ENCODE data around the gene CHRNA1. TPM values are rescaled to one million over a fixed set of nuclear protein-coding genes. Genes with fewer than 3 reads are reported as not detected.

The CHRNA1 gene
- total RNA-seq, 2 experiments from 2014 or later = not detected

DNA sequence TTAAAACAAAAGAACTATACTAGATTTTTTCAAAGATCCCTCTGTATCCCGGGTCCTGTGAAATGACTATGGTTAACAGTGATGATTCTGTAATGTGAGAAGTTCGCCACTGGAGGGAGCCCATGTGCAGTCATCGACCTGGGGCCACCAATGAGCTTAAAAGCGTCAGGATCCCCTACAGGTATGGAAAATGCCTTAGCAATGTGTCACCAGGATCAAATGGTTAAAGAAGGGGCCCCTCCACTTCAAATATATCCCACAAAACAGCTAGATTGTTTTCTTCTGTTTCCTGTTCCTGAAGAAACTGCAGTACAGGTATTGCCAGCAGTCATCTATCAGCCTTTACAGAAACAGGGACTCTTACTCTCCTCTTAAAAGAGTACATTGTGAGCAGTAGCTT is 15.3 kb downstream of the CHRNA1 start:
- no peak overlapping the region for H3K4me3 Mint-ChIP-seq
- ChIA-PET POLR2A (no interaction called here), CTCF (interaction anchor here (0.6 to 2.6 kb wide), 17 partner anchors 12 to 435 kb away, joined by 3 to 11 read pairs (median 4); partner anchors contain the start of gene CHRNA1)
- peaks cover 6% of the 10 kb centered on the region for H3K27me3 Mint-ChIP-seq
- DNase-seq = peak; percentile 80
- peaks cover 35% of the 10 kb centered on the region for H3K4me1 Mint-ChIP-seq
- no peaks in the 10 kb centered on the region for H3K9me3 Mint-ChIP-seq
- H3K36me3 Mint-ChIP-seq (ENCODE audit: low read depth) = no peaks in the 10 kb centered on the region
- H3K27ac Mint-ChIP-seq = no peak overlapping the region

GRCh38 chr2:174745142-174745541 is 19.1 kb downstream of the CHRNA1 start:
- H3K4me1 Mint-ChIP-seq = peaks cover 7% of the 10 kb centered on the region
- H3K9me3 Mint-ChIP-seq = no peaks in the 10 kb centered on the region
- DNase-seq = no peak
- ChIA-PET CTCF (interaction anchor here (0.6 to 1.3 kb wide), 3 partner anchors 14 to 441 kb away, joined by 3 read pairs; no protein-coding TSS in a partner anchor), POLR2A (no interaction called here)
- H3K36me3 Mint-ChIP-seq (ENCODE audit: low read depth) = no peaks in the 10 kb centered on the region
- H3K27ac Mint-ChIP-seq = no peak overlapping the region
- H3K27me3 Mint-ChIP-seq = peaks cover 6% of the 10 kb centered on the region
- H3K4me3 Mint-ChIP-seq = no peak overlapping the region

- H3K27me3 Mint-ChIP-seq = peaks cover 4% of the 10 kb centered on the region
- no peaks in the 10 kb centered on the region for H3K9me3 Mint-ChIP-seq
- POLR2A ChIA-PET = no interaction called here
- CTCF ChIA-PET = interaction anchor here (1.3 kb wide), 1 partner anchor 47 kb away, joined by 3 read pairs; no protein-coding TSS in a partner anchor
- no peak overlapping the region for H3K4me3 Mint-ChIP-seq
- peaks cover 2% of the 10 kb centered on the region for H3K4me1 Mint-ChIP-seq
- H3K27ac Mint-ChIP-seq = no peak overlapping the region
- DNase-seq = no peak
- H3K36me3 Mint-ChIP-seq (ENCODE audit: low read depth) = no peaks in the 10 kb centered on the region
Observed at GRCh38 chr2:174744111-174744510, 20.2 kb downstream of the CHRNA1 start.

- Mint-ChIP-seq H3K4me1 (no peaks in the 10 kb centered on the region), H3K4me3 (no peak overlapping the region), H3K36me3 (ENCODE audit: low read depth) (no peaks in the 10 kb centered on the region), H3K9me3 (no peaks in the 10 kb centered on the region), H3K27ac (no peak overlapping the region), H3K27me3 (peaks cover 6% of the 10 kb centered on the region)
- POLR2A ChIA-PET = no interaction called here
- CTCF ChIA-PET = interaction anchor here (2.0 kb wide), 1 partner anchor 13 kb away, joined by 9 read pairs; no protein-coding TSS in a partner anchor
- no peak for DNase-seq
Observed at GRCh38 chr2:174740721-174741120, 23.6 kb downstream of the CHRNA1 start.

- DNase-seq = no peak
- Mint-ChIP-seq H3K9me3 (no peaks in the 10 kb centered on the region), H3K27ac (no peak overlapping the region), H3K36me3 (ENCODE audit: low read depth) (no peaks in the 10 kb centered on the region), H3K4me3 (no peak overlapping the region), H3K4me1 (no peaks in the 10 kb centered on the region), H3K27me3 (peaks cover 15% of the 10 kb centered on the region)
- POLR2A ChIA-PET = no interaction called here
- CTCF ChIA-PET = interaction anchor here (0.5 to 1.2 kb wide), 3 partner anchors 42 to 552 kb away, joined by 3 to 5 read pairs (median 4); no protein-coding TSS in a partner anchor
Observed at GRCh38 chr2:174738841-174739240, 25.4 kb downstream of the CHRNA1 start.

DNA sequence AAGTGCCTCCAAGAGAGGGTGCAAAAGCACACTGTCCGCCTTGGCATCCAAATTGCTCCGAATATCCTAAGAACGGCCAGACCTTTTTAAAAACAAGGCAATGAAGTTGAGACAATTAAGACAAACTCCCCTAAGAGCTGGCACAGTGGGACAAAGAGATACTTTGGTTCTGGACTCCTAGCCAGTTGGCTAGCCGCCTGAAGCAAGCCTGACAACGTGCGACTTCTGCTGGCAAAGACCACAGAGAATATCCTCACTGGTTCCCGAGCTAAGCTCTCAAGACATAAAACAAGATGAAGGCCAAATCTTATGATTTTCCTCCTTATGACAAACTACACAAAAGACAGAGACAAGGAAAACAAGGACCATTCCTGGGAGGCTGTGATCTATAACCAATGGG is 32.7 kb downstream of the CHRNA1 start:
- Mint-ChIP-seq H3K4me1 (peaks cover 16% of the 10 kb centered on the region), H3K27me3 (peaks cover 39% of the 10 kb centered on the region), H3K4me3 (no peak overlapping the region), H3K9me3 (no peaks in the 10 kb centered on the region), H3K36me3 (ENCODE audit: low read depth) (no peaks in the 10 kb centered on the region), H3K27ac (no peak overlapping the region)
- DNase-seq = no peak
- POLR2A ChIA-PET = no interaction called here
- CTCF ChIA-PET = interaction anchor here (1.0 kb wide), 1 partner anchor 14 kb away, joined by 3 read pairs; no protein-coding TSS in a partner anchor

- Mint-ChIP-seq H3K27me3 (peaks cover 42% of the 10 kb centered on the region), H3K9me3 (no peaks in the 10 kb centered on the region), H3K27ac (no peak overlapping the region), H3K36me3 (ENCODE audit: low read depth) (no peaks in the 10 kb centered on the region), H3K4me3 (peak overlapping the region; percentile 74), H3K4me1 (peaks cover 25% of the 10 kb centered on the region)
- CTCF ChIA-PET = interaction anchor here (1.0 to 1.7 kb wide), 5 partner anchors 12 to 474 kb away, joined by 3 to 10 read pairs (median 3); no protein-coding TSS in a partner anchor
- POLR2A ChIA-PET = no interaction called here
- DNase-seq = no peak
Observed at GRCh38 chr2:174730698-174731018, 33.6 kb downstream of the CHRNA1 start.

DNA sequence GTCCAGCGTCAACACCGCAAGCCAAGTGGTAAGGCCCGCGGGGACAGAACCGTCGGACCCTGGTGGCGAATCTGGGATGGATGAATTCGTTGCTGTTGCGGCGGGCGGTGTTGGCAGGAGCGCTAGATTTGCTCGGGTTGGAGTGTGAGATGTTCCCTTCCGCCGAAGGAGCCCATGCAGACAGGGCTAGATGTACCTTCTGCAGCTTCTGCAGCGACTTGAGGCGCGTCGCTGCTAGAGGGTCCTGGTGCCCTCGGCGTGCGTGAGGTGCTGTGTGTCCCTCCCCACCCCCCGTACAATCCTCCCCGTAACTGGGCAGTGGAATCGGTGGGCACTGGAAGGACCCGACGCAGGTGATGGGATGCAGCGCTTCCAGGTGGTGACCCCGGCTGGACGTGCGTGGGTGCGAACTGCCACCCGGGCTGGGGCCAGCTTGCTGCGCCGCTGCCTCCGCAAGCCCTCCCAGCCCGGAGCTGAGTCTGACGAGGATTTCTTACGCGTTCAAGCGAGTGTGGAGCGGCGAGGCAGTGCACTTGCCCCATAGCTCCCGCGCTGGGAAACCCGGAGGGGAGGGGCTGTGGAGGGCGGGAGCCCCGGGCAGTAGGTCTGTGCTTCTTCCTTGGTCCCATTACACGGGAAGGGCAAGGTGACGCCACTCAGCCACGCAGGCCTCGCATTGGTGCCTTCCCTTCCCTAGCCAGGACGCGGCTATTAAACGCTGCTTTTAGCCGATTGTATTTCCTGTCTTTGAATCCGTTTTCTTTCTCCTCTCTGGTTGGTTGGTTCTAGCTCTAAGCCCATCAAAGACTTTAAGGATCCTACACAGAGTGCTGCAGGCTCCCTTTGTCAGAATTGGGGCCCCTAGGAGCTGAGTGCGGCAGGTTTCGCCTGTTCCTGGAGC is 34.2 kb downstream of the CHRNA1 start:
- H3K27me3 Mint-ChIP-seq = peaks cover 40% of the 10 kb centered on the region
- ChIA-PET POLR2A (no interaction called here), CTCF (interaction anchor here (1.0 to 1.7 kb wide), 5 partner anchors 12 to 474 kb away, joined by 3 to 10 read pairs (median 3); no protein-coding TSS in a partner anchor)
- peak overlapping the region; percentile 42 for H3K27ac Mint-ChIP-seq
- H3K4me1 Mint-ChIP-seq = peaks cover 26% of the 10 kb centered on the region
- H3K36me3 Mint-ChIP-seq (ENCODE audit: low read depth) = no peaks in the 10 kb centered on the region
- DNase-seq = peak; percentile 37
- H3K4me3 Mint-ChIP-seq = peak overlapping the region; percentile 74
- H3K9me3 Mint-ChIP-seq = no peaks in the 10 kb centered on the region

DNA sequence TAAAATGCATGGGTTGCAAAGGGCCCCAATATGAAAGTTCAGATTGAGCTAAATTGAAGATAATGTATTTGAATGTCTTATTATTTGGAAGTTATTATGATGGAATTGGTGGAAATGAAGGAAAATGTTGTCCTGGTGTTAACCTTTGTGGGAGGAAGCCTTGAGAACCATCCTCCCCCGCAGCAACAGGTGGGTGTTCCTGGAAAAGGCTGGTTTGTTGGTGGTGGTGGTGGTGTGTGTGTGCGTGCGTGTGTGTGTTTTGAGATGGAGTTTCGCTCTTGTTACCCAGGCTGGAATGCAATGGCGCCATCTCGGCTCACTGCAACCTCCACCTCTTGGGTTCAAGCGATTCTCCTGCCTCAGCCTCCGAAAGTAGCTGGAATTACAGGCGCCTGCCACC is 36.2 kb downstream of the CHRNA1 start:
- ChIA-PET POLR2A (no interaction called here), CTCF (interaction anchor here (1.3 kb wide), 1 partner anchor 9 kb away, joined by 3 read pairs; no protein-coding TSS in a partner anchor)
- peaks cover 32% of the 10 kb centered on the region for H3K27me3 Mint-ChIP-seq
- no peak overlapping the region for H3K27ac Mint-ChIP-seq
- H3K4me3 Mint-ChIP-seq = no peak overlapping the region
- no peaks in the 10 kb centered on the region for H3K9me3 Mint-ChIP-seq
- H3K4me1 Mint-ChIP-seq = peaks cover 26% of the 10 kb centered on the region
- H3K36me3 Mint-ChIP-seq (ENCODE audit: low read depth) = no peaks in the 10 kb centered on the region
- no peak for DNase-seq

- H3K27ac Mint-ChIP-seq = no peak overlapping the region
- peaks cover 26% of the 10 kb centered on the region for H3K4me1 Mint-ChIP-seq
- no peak for DNase-seq
- H3K4me3 Mint-ChIP-seq = no peak overlapping the region
- H3K36me3 Mint-ChIP-seq (ENCODE audit: low read depth) = no peaks in the 10 kb centered on the region
- POLR2A ChIA-PET = no interaction called here
- H3K9me3 Mint-ChIP-seq = no peaks in the 10 kb centered on the region
- CTCF ChIA-PET = interaction anchor here (0.8 kb wide), 2 partner anchors 15 to 23 kb away, joined by 3 read pairs; no protein-coding TSS in a partner anchor
- peaks cover 28% of the 10 kb centered on the region for H3K27me3 Mint-ChIP-seq
Observed at GRCh38 chr2:174726212-174726611, 38.1 kb downstream of the CHRNA1 start.

DNA sequence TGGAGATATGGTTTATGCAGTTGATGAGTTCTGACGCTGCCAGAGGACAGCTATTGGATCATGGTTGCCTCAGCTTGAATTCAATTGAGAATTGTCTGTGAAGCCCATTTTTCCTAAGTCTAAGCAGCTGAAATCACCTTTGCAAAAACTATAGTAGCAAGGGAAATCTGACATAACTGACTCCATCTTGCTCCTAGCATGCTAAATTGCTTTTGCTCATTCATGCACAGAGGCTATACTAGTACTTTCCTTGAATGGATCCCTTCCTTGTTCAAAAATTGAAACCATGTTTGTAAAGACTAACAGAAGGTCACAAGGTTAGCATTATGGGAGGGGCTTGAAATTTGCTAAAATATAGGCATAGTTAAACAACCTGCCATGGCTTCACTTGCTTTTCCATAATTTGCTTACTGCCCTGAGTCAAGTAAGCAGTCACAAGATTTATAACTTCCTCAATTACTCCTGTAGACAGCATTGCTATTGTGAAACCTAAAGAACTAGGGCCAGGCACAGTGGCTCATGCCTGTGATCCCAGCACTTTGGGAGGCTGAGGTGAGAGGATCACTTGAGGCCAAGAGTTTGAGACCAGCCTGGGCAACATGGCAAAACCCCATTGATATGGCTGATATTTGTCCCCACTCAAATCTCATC is 41.2 kb downstream of the CHRNA1 start:
- H3K27ac Mint-ChIP-seq = no peak overlapping the region
- DNase-seq = no peak
- peaks cover 10% of the 10 kb centered on the region for H3K27me3 Mint-ChIP-seq
- H3K9me3 Mint-ChIP-seq = no peaks in the 10 kb centered on the region
- peaks cover 22% of the 10 kb centered on the region for H3K4me1 Mint-ChIP-seq
- H3K4me3 Mint-ChIP-seq = no peak overlapping the region
- no peaks in the 10 kb centered on the region for H3K36me3 Mint-ChIP-seq (ENCODE audit: low read depth)
- ChIA-PET CTCF (interaction anchor here (1.0 to 1.8 kb wide), 2 partner anchors 26 kb away, joined by 4 to 6 read pairs; no protein-coding TSS in a partner anchor), POLR2A (no interaction called here)

GRCh38 chr2:174719016-174719415 is 45.3 kb downstream of the CHRNA1 start:
- Mint-ChIP-seq H3K36me3 (ENCODE audit: low read depth) (no peaks in the 10 kb centered on the region), H3K4me3 (no peak overlapping the region), H3K9me3 (no peaks in the 10 kb centered on the region), H3K27me3 (no peaks in the 10 kb centered on the region), H3K27ac (no peak overlapping the region), H3K4me1 (peaks cover 28% of the 10 kb centered on the region)
- POLR2A ChIA-PET = no interaction called here
- CTCF ChIA-PET = interaction anchor here (0.6 to 2.2 kb wide), 7 partner anchors 9 to 156 kb away, joined by 3 to 10 read pairs (median 4); no protein-coding TSS in a partner anchor
- DNase-seq = no peak

DNA sequence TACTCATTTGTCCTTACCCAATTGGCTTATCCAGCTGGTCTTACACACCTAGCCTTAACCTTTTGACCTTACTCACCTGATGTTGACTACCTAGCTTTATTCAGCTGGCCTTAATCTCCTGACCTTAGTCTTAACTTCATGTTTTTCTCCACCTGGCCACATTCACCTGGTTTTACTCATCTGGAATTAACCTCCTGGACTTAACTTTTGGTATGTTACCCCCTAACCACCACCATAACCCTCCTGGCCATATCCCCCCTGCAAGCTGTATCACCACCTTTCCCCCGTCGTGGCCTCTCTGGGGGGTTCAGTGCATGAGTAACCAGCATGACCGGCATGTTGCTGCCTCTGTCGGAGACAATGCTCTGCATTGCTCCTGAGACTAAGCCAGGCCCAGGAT is 45.7 kb downstream of the CHRNA1 start:
- CTCF ChIA-PET = interaction anchor here (0.6 to 2.2 kb wide), 5 partner anchors 9 to 155 kb away, joined by 3 to 10 read pairs (median 6); no protein-coding TSS in a partner anchor
- H3K36me3 Mint-ChIP-seq (ENCODE audit: low read depth) = no peaks in the 10 kb centered on the region
- POLR2A ChIA-PET = no interaction called here
- peaks cover 28% of the 10 kb centered on the region for H3K4me1 Mint-ChIP-seq
- no peaks in the 10 kb centered on the region for H3K9me3 Mint-ChIP-seq
- H3K27ac Mint-ChIP-seq = no peak overlapping the region
- no peaks in the 10 kb centered on the region for H3K27me3 Mint-ChIP-seq
- no peak for DNase-seq
- H3K4me3 Mint-ChIP-seq = no peak overlapping the region

All from activated CD4-positive, alpha-beta T cell treated with anti-CD3 and anti-CD28 coated beads, Interleukin-2, amount 10 ng/mL, durations not matched to agents 7 days and 5 days (primary cell).